GM19455 (cell line): ENCODE data around the gene EMP1.

Experiments
- ATAC-seq: cut with Tn5 transposase; IDR thresholded peaks from one replicate; pipeline ENCODE4 v1.9.1; 2021; ENCODE audit not compliant: unreplicated experiment

EMP1 gene

DNA sequence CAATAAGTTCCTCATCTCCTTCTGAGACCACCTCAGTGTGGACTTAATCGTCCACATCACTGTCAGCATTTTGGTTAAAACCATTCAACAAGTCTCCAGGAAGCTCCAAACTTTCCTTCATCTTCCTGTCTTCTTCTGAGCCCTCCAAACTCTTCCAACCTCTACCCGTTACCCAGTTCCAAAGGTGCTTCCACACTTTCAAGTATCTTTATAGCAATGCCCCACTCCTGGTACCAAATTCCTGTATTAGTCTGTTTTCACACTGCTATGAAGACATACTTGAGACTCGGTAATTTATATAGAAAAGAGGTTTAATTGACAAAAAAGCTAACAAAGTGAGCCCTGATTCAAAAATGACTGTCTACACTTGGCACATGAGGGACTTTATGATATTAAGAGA is 22.8 kb downstream of the EMP1 start:
- ATAC-seq: no peak

DNA sequence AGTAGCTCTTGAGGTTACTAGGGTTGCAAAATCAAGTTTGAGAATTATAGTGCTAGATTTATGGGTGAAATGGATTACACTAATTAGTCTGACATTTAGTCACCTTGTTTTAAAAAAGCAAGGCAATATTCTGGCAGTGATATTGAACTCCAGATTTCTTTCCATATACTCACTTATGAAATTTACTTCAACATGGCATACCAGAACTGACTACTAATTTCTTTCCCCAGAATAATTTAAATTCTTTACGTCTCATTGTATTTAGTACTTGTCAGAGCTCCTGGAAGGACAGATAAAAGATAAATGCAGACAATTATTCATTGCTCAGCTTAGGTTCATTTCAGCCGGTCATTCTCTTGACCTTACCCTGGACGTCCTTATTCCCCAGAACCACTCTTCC is 24.3 kb downstream of the EMP1 start:
- ATAC-seq: no peak

DNA sequence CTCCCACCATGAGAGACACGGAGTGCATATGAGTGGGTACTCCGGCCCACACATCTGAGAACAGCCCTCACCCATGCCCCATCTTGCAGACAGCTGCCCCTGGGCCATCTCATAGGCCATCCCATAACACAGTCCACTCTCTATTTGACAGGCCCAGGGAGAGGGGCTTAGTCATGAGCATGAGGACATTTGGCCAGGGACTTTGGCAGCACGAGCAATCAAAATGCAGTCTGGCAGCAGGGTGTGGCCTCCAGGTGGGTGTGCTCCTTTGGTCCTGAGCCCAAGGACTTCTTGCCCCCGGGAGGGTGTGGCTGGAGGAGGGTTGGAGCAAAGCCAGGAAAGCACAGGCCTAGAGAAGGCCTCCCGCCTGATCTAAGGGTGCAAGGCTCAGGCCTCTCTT is 25.6 kb downstream of the EMP1 start:
- no peak for ATAC-seq

DNA sequence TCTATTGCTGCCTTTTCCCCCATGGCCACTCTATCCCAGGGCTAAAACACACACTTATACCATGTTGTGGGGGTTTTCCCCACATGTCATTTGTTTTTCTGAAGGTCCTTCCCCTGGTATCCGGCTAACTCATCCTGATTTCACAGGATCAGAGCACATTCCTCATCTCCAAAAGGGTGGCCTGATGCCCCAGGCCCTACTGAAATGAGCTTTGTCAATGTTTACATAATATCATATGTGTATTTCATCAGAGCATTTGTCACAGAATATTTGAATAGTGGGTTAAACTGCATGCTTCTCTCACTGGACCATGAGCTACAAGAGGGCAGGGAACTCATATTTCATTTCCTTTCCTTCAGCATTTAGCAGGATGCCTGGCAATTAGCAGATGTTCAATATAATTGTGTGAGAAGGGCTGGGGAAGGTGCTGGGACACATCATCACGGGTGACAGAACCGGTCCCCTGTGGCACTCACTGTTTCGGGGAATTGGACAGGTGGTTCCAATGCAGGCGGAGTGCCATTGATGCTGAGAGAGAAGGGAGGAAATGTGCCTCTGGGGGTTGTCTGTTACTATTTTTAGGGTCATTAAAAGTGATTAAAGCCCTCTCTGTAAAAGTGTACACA is 26.8 kb downstream of the EMP1 start:
- no peak for ATAC-seq

DNA sequence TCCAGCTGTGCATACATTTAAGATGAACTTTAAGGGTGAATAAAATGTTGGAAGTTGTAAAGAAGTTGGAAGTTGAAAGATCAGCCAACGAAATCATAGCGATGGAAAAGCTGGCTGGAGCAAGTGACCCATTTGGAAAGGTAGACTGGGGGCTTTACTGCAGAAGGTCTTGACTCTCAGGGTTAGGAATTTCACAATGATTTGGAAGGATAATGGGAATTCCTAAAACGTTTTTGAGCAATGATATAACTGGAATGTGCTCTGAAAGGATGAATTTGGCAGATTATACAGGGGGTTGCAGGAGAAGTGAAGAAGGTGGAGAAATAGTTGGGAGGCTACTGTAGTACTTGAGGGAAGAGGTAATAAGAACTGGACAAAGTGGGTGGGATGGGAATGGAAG is 27.4 kb downstream of the EMP1 start:
- ATAC-seq: no peak

DNA sequence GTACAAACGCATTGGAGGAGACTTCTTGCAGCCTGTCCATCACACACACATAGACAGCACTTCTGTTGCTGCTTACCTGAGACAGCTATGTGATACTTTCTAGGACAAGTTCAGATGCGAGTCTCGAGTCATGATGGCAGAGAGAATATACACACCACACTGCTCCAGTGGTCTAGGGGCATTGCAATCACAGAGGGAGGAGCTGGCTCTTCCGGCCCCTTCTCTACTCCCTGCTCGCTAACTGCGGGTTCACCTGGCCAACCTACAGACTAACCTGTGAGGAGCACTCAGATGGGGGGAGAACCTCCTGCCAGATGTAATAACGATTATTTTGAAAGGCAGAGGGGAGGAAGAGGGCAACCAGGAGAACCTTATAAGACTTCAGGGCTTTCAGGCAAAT is 30.7 kb downstream of the EMP1 start:
- no peak for ATAC-seq

DNA sequence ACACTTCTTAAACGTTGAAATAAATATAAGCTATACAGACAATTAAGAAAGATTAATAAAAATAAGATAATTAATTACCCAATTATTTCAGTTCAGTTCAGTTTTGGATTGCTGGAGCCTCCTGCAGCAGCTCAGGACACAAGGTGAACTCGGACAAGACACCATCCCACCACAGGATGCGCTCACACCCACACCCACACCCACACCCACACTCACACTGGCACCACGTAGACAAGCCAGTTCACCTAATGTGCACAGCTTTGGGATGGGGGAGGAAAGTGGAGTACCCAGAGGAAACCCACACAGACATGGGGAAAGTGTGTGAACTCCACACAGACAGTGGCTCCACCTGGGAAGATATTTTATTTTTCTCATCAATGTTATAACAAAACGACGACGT is 32.1 kb downstream of the EMP1 start:
- no peak for ATAC-seq

DNA sequence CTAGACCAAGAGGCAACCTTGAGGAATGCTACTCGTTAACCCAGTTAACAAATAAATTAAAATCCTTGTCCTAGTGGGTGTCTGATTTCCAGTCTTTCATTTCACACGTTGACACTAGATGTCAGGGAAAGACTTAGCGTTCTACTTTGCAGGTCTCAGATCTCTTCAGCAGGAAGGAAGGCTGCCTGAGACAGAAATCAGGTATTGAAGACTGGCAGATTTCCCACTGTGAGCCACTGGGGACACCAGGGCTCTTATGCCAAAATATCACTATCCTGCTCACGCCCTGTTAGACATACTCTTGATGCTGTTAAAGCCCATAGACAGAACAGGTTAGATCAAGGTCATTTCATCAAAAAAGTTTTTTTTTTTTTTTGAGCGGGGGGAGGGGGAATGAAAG is 33.0 kb downstream of the EMP1 start:
- no peak for ATAC-seq

DNA sequence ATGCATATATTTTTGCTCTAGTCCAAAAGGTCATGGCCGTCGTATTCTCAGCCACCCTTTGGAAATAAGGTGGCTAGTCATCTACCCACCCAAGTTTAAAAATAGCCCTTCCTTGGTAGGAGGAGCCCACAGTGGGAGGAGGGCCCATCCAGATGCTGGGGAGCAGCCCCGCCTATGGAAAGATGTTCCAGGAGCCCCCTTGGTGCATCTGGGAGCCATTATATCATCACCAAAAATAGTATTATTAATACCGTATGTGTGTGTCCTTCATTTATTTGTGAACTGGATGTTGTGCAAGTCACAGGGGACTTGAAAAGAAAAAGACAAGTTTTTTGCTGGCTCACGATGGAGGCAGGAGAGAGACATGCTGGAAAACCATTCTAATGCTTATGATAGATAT is 34.0 kb downstream of the EMP1 start:
- no peak for ATAC-seq

DNA sequence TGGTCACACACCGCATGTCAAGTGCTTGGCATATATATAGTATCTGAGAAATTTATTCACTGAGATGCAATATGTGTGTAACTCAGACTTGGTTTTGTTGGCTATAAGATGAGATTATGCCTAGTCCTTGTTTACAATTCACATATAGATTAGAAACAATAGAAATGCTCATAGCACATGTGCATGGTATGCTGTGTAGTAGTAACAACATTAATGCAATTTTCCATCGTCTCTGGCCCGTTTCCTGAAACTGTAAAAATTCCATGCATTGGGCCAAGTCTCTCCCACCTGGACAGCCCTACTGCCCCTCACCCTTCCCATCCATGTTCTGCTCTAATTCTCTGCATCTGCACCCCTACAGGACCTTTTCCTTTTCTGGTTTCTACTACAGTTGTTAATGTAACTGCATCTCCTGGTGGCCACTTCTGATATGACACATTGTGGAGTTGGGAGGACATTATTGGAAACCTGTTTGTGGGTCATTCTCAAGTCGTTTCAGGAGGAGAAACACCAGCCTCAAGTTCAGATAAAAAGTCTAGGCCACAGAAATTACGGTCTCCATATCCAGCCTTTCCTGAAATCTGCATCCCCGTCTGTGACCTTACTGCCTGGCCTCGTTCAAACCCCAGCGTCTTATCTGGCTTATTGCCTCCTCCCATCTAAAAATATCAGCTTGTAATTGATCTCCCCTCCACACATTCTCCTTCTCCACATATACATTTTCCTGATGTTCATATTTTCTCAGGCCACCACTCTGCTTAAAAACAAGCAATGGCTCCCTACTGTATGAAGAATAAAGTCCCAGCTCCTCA is 37.5 kb downstream of the EMP1 start:
- no peak for ATAC-seq

DNA sequence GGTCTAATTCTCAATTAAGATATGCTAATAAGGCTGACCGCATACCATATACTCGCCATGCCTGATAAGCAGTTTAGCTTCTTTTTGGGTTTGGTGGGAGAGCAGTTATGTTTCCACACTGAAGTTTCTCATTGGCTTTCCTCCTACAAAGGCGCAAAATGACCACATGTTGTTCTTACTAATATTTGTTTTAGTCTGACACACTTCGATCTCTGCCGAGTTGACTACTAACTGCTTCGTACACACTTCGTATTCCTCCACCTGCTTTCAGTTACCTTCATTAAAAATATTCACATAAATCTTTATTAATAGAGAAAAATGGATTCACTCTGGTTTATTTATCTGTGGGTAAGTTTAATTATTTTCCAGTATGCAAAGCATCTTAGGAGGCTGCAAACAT is 41.7 kb downstream of the EMP1 start:
- no peak for ATAC-seq

DNA sequence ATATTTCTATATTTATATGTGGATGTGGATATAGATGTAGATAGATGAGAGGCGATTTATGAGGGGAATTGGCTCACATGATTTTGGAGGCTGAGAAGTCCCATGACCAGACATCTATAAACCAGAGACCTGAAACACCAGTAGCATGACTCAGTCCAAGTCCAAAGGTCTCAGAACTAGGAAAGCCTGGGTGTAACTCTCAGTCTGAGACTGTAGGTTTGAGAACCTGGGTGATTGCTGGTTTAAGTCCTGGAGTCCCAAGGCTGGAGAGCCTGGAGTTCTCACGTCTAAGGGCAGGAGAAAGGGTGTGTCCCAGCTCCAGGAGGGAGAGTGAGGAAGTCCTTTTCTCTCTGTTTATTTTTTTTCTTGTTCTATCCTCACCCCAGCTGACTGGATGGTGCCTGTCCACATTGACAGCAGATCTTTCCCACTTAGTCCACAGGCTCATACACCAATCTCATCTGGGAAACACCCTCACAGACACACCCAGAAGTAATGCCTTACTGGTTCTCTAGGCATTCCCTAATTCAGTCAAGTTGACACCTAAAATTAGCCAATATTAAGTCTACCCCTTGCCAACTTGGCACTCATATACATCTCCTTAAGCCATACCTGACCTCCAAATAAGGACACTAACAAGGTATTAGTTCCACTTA is 45.4 kb downstream of the EMP1 start:
- no peak for ATAC-seq

DNA sequence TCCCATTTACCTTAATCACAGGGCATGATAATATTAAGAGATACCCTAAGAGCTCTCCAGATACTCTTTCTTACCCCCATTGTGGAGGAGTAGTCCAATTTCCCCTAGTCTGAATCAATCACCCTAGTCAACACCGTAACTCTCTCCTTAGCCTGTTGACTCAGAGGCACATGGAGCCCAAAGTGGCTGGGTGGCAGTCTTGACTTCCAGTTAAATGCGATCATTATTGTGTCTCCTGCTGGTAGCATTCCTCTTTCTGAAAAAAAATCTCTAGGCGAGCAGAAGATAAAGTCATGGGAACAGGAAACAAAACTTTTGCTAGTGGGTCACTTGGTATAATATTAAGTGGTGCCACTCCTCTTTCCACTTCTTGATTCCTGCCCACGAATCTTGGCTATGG is 46.4 kb downstream of the EMP1 start:
- ATAC-seq: no peak

DNA sequence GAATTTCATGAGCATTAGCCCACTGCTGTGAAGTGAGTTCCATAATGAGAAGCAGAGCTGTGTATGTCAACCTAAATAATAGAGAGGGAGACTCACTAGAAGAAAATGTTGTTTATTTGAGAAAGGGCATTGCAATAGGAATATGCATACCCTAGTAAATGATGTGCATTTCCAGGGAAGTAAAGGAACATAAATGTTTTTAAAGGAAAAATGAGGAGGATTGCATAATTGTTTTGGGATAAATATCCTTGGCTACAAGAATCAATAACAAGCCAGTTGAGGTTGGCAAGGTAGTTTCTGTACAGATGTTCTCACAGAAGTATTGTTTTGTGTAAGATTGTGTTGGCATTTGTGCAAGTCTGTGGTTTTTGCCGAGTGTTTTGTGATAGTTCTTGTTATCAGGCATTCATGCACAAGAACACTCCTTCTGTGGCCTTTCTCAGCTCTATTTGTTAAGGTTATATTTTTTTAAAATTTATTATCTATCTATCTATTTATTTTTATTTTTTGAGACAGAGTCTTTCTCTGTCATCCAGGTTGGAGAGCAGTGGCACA is 47.1 kb downstream of the EMP1 start:
- ATAC-seq: no peak

DNA sequence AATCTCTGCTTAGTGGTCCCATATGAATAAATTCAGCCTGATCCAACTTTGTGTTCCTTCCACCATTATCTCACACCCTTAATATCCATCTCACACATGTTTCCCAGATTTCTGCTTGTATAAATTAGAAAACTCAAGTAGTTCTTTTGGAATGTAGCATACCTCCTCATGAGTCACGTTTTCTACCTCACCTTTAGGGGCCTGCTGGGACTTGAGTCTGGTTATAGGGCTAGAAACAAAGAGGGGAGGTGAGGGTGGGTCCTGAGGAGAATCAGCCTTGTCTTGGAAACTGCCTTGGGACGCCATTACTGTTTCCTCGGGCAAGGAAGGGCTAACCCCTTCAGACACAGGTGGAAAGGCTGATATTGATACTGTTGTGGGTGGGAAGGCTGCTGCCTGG is 51.1 kb downstream of the EMP1 start:
- no peak for ATAC-seq

DNA sequence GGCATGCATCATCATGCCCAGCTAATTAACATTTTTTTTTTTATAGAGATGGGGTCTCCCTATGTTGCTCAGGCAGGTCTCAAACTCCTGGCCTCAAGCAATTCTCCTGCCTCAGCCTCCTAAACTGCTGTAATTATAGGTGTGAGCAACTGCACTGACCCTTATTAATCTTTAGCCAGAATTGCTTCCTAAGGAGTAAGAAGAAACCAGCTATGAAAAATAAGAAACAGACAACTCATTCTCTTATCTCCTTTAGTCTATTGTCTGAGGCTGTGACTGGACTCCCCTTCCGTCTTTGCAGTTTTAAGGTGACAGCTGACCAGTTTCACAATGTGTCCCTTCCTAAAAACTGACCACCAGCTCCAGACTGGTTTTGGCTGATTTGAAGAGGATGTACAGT is 52.4 kb downstream of the EMP1 start:
- ATAC-seq: no peak

DNA sequence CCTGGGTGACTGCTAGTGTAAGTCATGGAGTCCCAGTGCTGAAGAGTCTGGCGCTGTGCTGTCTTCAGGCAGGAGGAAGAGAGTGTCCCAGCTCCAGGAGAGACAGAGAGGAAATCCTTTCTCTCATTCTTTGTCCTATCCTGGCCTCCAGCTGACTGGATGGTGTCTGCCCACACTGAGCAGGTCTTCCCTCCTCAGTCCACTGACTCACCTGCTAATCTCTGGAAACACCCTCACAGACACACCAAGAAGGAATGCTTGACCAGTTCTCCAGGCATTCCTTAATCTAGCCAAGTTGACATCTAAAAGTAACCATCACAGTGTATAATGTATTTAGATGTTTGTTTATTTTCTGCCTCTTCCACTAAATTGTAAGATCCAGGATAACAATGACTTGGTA is 53.9 kb downstream of the EMP1 start:
- ATAC-seq: no peak

DNA sequence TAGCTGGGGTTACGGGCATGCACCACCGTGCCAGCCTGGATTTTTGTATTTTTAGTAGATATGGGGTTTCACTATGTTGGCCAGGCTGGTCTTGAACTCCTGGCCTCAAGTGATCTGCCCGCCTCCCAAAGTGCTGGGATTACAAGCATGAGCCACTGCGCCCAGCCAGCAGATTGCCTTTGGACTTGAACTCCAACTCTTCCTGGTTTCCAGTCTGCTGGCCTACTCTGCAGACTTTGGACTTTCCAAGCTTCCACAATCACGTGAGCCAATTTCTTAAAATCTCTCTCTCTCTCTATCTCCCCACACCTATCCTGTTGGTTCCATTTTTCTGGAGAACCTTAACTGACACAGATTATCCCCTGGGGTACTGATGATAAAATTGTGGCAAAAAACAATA is 55.0 kb downstream of the EMP1 start:
- ATAC-seq: no peak

DNA sequence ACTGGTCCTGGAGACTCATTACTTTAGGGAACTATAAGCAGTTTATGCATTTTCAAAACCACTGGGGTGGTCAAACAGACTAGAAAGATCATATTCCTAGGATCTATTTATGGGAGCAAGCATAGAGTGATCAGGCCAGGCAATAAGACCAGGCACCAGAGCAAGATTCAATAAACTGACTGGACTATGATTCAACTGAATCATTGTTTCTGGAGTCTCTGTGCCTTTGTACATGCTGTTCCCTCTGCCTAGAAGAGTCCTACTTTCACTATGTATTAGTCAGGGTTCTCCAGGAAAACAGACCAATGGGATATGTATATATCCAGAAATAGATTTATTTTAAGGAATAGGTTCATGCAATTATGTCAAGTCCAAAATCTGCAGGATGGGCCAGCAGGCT is 55.5 kb downstream of the EMP1 start:
- no peak for ATAC-seq

DNA sequence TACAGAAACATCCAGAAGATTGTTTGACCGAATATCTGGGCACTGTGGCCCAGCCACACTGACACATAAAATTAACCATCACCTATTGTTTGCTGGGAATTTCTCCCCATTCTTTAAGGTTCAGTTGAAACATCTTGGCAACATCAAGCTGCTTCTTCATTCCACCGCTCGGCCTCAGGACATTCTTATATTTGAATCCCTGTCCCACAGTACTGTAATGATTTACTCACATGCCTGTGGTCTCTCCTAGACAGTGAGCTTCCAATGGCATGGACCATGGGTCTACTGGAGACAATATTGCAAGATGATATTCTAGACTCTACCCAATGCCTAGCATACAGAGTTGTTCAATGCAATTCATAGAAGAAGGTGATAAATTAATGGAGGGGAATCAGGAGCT is 56.1 kb downstream of the EMP1 start:
- no peak for ATAC-seq

DNA sequence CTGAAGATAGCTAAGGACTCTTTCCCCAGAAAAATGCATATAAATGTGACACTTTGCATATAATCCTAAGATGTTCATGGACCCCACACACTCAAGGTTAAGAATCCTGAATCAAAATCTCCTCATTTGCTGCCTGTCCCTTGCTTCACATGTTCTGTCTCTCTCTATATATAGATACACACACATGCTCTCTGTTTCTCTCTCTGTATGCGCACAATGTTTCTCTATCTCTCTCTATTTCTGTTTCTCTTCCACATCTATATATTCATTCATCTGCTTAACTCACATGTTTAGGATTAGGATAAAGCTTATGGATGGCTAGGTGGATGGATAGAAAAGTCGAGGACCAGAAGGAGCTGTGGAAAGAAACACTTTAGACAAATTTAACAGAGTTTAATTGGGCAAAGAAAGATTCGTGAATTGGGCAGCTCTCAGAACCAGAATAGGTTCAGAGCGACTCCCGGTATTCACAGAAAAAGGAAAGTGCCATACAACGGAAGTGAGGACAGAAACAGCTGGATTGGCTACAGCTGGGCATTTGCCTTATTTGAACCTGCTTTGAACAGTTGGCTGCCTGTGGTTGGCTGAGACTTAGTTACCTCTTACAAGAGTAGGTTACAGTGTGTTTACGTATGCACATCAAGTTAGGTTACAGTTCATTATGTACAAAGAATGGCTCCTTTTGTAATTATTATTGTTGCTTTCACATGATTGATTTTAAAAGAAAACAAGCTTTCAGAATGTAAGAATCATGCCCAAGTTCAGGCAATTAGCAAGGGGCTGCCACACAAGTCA is 57.6 kb downstream of the EMP1 start:
- ATAC-seq: no peak
